Measurements from ENCODE around the gene HOXA7.

The HOXA7 gene

GRCh38 chr7:27171637-27172314, 15.3 kb upstream of the HOXA7 start:
- TF ChIP-seq CTCF (IDR thresholded peaks at IDR 0.05) = no peak

- TF ChIP-seq CTCF (IDR thresholded peaks at IDR 0.05) = no peak
Observed at GRCh38 chr7:27171325-27171636, 14.8 kb upstream of the HOXA7 start.

GRCh38 chr7:27170426-27171324, 14.2 kb upstream of the HOXA7 start:
- TF ChIP-seq CTCF (IDR thresholded peaks at IDR 0.05) = no peak

- no peak for TF ChIP-seq CTCF (IDR thresholded peaks at IDR 0.05)
Observed at GRCh38 chr7:27169658-27170425, 13.4 kb upstream of the HOXA7 start.

- no peak for TF ChIP-seq CTCF (IDR thresholded peaks at IDR 0.05)
Observed at GRCh38 chr7:27168265-27168947, 11.9 kb upstream of the HOXA7 start.

GRCh38 chr7:27167916-27168264, 11.4 kb upstream of the HOXA7 start:
- no peak for TF ChIP-seq CTCF (IDR thresholded peaks at IDR 0.05)
